GM18951 (cell line): ENCODE data around the gene RFTN1.

Experiments used
- POLR2A ChIP-seq: IDR thresholded peaks from 4 replicates; pipeline ENCODE4 v1.6.1; 2011; ENCODE audit warnings: mild to moderate bottlenecking; ENCODE audit not compliant: insufficient read length, insufficient read depth; ENCODE audit errors: extremely low read depth
- in situ Hi-C: fragments of 300-500 bp; cut with MboI; formaldehyde crosslinking; loops from one replicate; pipeline ENCODE4 v1.12.0; 2022; ENCODE audit warnings: low sequenced_read_pairs, mixed read lengths, inconsistent platforms; ENCODE audit not compliant: unreplicated experiment

Gene RFTN1

GRCh38 chr3:16509721-16510619 lies 3.5 kb downstream of the RFTN1 start:
- in situ Hi-C loops = no loop called here
- peak; percentile 42 for TF ChIP-seq POLR2A

- TF ChIP-seq POLR2A = peak; percentile 22
- in situ Hi-C loops = no loop called here
These were observed 4.9 kb downstream of the RFTN1 start for GRCh38 chr3:16508591-16508995.

GRCh38 chr3:16508243-16508578 lies 5.3 kb downstream of the RFTN1 start:
- in situ Hi-C loops = no loop called here

GRCh38 chr3:16507578-16508242 lies 5.8 kb downstream of the RFTN1 start:
- in situ Hi-C loops = no loop called here
- TF ChIP-seq POLR2A = no peak

More at GRCh38 chr3:16508243-16508578, 5.3 kb downstream of the RFTN1 start:
- TF ChIP-seq POLR2A = no peak

GRCh38 chr3:16506884-16507577 lies 6.5 kb downstream of the RFTN1 start:
- in situ Hi-C loops = no loop called here
- TF ChIP-seq POLR2A = peak; percentile 15

- no peak for TF ChIP-seq POLR2A
- in situ Hi-C loops = no loop called here
These were observed 7.0 kb downstream of the RFTN1 start for GRCh38 chr3:16506451-16506850.

- in situ Hi-C loops = no loop called here
These were observed 8.8 kb downstream of the RFTN1 start for GRCh38 chr3:16504692-16505091.

GRCh38 chr3:16504242-16504641 lies 9.3 kb downstream of the RFTN1 start:
- TF ChIP-seq POLR2A = no peak
- in situ Hi-C loops = no loop called here

More at GRCh38 chr3:16504692-16505091, 8.8 kb downstream of the RFTN1 start:
- no peak for TF ChIP-seq POLR2A

- in situ Hi-C loops = no loop called here
- no peak for TF ChIP-seq POLR2A
These were observed 10.2 kb downstream of the RFTN1 start for GRCh38 chr3:16503191-16503776.

GRCh38 chr3:16502347-16502908 lies 11.1 kb downstream of the RFTN1 start:
- in situ Hi-C loops = no loop called here
- TF ChIP-seq POLR2A = no peak

- TF ChIP-seq POLR2A = no peak
- in situ Hi-C loops = no loop called here
These were observed 12.1 kb downstream of the RFTN1 start for GRCh38 chr3:16501376-16501775.

- in situ Hi-C loops = no loop called here
- no peak for TF ChIP-seq POLR2A
These were observed 12.6 kb downstream of the RFTN1 start for GRCh38 chr3:16500911-16501310.

- in situ Hi-C loops = no loop called here
- TF ChIP-seq POLR2A = no peak
These were observed 13.4 kb downstream of the RFTN1 start for GRCh38 chr3:16500093-16500492.

- peak; percentile 26 for TF ChIP-seq POLR2A
- in situ Hi-C loops = no loop called here
These were observed 14.1 kb downstream of the RFTN1 start for GRCh38 chr3:16499351-16499750.
